ENCODE measurements around the gene SRI. TPM values are rescaled to one million over a fixed set of nuclear protein-coding genes. Genes with fewer than 3 reads are reported as not detected.

The SRI gene
- total and polyA plus RNA-seq, 2 donors (not counting 3 experiments of a cell fraction or from before 2014, with no cell fraction given), result 121 to 204 TPM

DNA sequence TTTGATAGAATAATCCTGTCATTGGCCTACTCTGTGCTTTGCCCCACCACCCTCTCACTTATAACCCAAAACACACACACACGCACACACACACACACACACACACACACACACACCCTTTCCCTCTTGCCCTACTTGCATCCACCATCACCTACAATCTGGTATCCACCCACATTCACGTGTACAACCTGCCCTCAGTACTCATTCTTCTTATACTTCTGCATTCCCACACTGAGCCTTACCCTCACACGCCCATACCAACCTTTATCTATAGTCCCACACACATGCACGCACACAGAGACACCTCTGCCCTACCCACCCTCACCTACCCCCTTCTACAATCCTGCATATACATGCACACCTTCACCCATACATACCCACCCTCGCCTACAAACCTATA, 10.8 kb upstream of the SRI start:
- no peak for TF ChIP-seq JUN (IDR thresholded peaks at IDR 0.05; ENCODE audit: borderline replicate concordance, insufficient read depth, insufficient read length, low read depth)
- TF ChIP-seq EZH2 (IDR thresholded peaks at IDR 0.05; ENCODE audit: borderline replicate concordance, low read depth, low read length, severe bottlenecking), result no peak
- no peak for TF ChIP-seq GATA2 (IDR thresholded peaks at IDR 0.05; ENCODE audit: insufficient read depth, insufficient read length, low read depth, low read length)
- TF ChIP-seq, protein P1, sequence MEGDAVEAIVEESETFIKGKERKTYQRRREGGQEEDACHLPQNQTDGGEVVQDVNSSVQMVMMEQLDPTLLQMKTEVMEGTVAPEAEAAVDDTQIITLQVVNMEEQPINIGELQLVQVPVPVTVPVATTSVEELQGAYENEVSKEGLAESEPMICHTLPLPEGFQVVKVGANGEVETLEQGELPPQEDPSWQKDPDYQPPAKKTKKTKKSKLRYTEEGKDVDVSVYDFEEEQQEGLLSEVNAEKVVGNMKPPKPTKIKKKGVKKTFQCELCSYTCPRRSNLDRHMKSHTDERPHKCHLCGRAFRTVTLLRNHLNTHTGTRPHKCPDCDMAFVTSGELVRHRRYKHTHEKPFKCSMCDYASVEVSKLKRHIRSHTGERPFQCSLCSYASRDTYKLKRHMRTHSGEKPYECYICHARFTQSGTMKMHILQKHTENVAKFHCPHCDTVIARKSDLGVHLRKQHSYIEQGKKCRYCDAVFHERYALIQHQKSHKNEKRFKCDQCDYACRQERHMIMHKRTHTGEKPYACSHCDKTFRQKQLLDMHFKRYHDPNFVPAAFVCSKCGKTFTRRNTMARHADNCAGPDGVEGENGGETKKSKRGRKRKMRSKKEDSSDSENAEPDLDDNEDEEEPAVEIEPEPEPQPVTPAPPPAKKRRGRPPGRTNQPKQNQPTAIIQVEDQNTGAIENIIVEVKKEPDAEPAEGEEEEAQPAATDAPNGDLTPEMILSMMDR (IDR thresholded peaks at IDR 0.05; ENCODE audit: extremely low read depth in 1 of 2, insufficient read depth in 1 of 2, low read depth in 1 of 2, low read length in 2 of 2), result no peak
- no peak for TF ChIP-seq POLR2AphosphoS5 (IDR thresholded peaks at IDR 0.05; ENCODE audit: insufficient read depth, low read depth, low read length)
- TF ChIP-seq POLR2A (IDR thresholded peaks at IDR 0.05; ENCODE audit: low read depth, low read length), result no peak
- TF ChIP-seq, protein P2, sequence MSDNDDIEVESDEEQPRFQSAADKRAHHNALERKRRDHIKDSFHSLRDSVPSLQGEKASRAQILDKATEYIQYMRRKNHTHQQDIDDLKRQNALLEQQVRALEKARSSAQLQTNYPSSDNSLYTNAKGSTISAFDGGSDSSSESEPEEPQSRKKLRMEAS (IDR thresholded peaks at IDR 0.05; ENCODE audit: insufficient read depth, insufficient read length), result no peak
- no peak for TF ChIP-seq MYC (IDR thresholded peaks at IDR 0.05; ENCODE audit: low read depth, low read length)
- DNase-seq (ENCODE audit: low read depth, low spot score) (no peak), FAIRE-seq (no peak)
- intact Hi-C loops (cut with micrococcal nuclease), result no loop called here
- no peak overlapping the region for H2AFZ ChIP-seq (ENCODE audit: low read depth, low read length)
- H3K36me3 ChIP-seq (ENCODE audit: control insufficient read depth in 2 of 2, extremely low read depth in 1 of 2, insufficient read depth in 2 of 2, low read length in 2 of 2), result no peaks in the 10 kb centered on the region
- H3K27me3 ChIP-seq (ENCODE audit: control insufficient read depth in 2 of 2, insufficient read depth in 2 of 2, low read length in 2 of 2), result no peaks in the 10 kb centered on the region
- ChIA-PET POLR2A (no interaction called here), CTCF (no interaction called here)
- H3K9me1 ChIP-seq (replicated peaks; ENCODE audit: control insufficient read depth, extremely low read depth, insufficient read depth, low read length), result no peaks in the 10 kb centered on the region
- no TSS peak for BruUV-seq (replicated peaks)
- H3K9ac ChIP-seq (replicated peaks; ENCODE audit: extremely low read depth, insufficient read depth, low read length), result no peak overlapping the region
- no peaks in the 10 kb centered on the region for H3K9me3 ChIP-seq (replicated peaks; ENCODE audit: control insufficient read depth, insufficient read depth, low read length)
- no peaks in the 10 kb centered on the region for H3K79me2 ChIP-seq (ENCODE audit: control insufficient read depth, insufficient read depth, low read length)
- no peak overlapping the region for H3K4me2 ChIP-seq (ENCODE audit: insufficient read depth, low read length)
- dilution Hi-C loops (cut with MboI; ENCODE audit: extremely low pct_ligation_motif_present, low sequenced_read_pairs), result no loop called here
- no peak overlapping the region for H3K27ac ChIP-seq (ENCODE audit: insufficient read depth, low read depth, low read length)
- H3K4me1 ChIP-seq (ENCODE audit: control insufficient read depth, extremely low read depth, insufficient read depth, low read length), result peaks cover 6% of the 10 kb centered on the region
- no peaks in the 10 kb centered on the region for H4K20me1 ChIP-seq (replicated peaks; ENCODE audit: control insufficient read depth, extremely low read depth, insufficient read depth, low read length)
- H3K4me3 ChIP-seq (replicated peaks in 1 of 3; ENCODE audit: insufficient read depth in 1 of 3, low read depth in 1 of 3, low read length in 3 of 3), result no peak overlapping the region

Measured in endothelial cell of umbilical vein (primary cell).